ENCODE measurements around the gene VSIG8.

DNA sequence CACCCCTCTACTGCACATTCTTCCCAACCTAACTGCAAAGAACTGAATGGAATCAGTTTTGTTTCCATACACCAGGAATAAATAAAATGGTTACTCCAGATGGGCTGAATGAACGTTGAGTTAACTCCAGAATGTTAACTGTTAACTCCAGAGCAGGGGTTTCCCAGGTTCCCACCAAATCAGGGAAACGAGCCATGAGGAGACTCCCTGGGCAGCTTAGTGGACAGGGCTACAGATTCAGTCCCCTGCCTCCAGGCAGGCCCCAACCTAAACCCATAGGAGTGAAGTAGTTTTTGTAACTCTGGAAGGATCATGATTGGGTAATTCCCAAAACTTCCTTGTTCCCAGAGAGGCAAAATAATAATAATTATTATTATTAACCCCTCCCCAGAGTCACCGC, 14.1 kb downstream of the VSIG8 start:
- TF ChIP-seq POLR2A (IDR thresholded peaks at IDR 0.05), result no peak
- TF ChIP-seq, protein P1, sequence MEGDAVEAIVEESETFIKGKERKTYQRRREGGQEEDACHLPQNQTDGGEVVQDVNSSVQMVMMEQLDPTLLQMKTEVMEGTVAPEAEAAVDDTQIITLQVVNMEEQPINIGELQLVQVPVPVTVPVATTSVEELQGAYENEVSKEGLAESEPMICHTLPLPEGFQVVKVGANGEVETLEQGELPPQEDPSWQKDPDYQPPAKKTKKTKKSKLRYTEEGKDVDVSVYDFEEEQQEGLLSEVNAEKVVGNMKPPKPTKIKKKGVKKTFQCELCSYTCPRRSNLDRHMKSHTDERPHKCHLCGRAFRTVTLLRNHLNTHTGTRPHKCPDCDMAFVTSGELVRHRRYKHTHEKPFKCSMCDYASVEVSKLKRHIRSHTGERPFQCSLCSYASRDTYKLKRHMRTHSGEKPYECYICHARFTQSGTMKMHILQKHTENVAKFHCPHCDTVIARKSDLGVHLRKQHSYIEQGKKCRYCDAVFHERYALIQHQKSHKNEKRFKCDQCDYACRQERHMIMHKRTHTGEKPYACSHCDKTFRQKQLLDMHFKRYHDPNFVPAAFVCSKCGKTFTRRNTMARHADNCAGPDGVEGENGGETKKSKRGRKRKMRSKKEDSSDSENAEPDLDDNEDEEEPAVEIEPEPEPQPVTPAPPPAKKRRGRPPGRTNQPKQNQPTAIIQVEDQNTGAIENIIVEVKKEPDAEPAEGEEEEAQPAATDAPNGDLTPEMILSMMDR (IDR thresholded peaks at IDR 0.05), result no peak
